HCT116 (cell line): ENCODE measurements around the gene KPNA4. TPM values are rescaled to one million over a fixed set of nuclear protein-coding genes. Genes with fewer than 3 reads are reported as not detected.

Experiments
- ATAC-seq: fragments of 200-7000 bp; cut with Tn5 transposase; 2 replicates; pipeline ENCODE4 v1.9.1; 2020; ENCODE audit warnings: mild to moderate bottlenecking, moderate library complexity
- BruUV-seq: library from RNA; stranded (reverse); fragments of 400-500 nt; replicated peaks from 2 replicates; lab custom pipeline; 2021; lab: Mats Ljungman, UMichigan
- CTCF ChIA-PET: fragments of 300-600 bp; sonication (Branson Sonifier 250); formaldehyde crosslinking; loops from one replicate; lab custom pipeline; 2021; ENCODE audit warnings: antibody characterized with exemption; lab: Charles Lee
- POLR2A ChIA-PET: fragments of 300-600, 350-600 bp; sonication (Branson Sonifier 250); formaldehyde crosslinking; loops from one replicate; lab custom pipeline; 2021; ENCODE audit warnings: antibody characterized with exemption; lab: Charles Lee
- RAD21 ChIA-PET, 2 experiments: fragments of 300-600 bp; sonication (Branson Sonifier 250); formaldehyde crosslinking; loops; one replicate each; lab custom pipeline; 2023; ENCODE audit warnings: low total read pairs in 2 of 2; ENCODE audit not compliant: uncharacterized antibody in 2 of 2, unreplicated experiment in 2 of 2, low non-redundant PET in 1 of 2; lab: Charles Lee
- DNase-seq: peaks from one replicate; pipeline ENCODE4 v3.0.0-alpha.2; 2010; ENCODE audit warnings: low read depth, low spot score
- H2AFZ ChIP-seq: fragments of 200-600 bp; shearing (Covaris generic), sonication (generic); 2 replicates; pipeline ENCODE4 v1.6.1; 2017; ENCODE audit warnings: low read depth, mixed run types, mixed read lengths, antibody characterized with exemption, low read length; ENCODE audit not compliant: poor library complexity, severe bottlenecking
- H3K27ac ChIP-seq: 2 replicates; pipeline ENCODE4 v1.5.1; 2012; ENCODE audit warnings: low read depth, low read length
- H3K27me3 ChIP-seq: fragments of 200-600 bp; sonication (generic); 2 replicates; pipeline ENCODE4 v1.6.1; 2016; ENCODE audit warnings: mixed run types, low read length, mixed read lengths; ENCODE audit not compliant: insufficient read depth
- H3K36me3 ChIP-seq, 2 experiments: fragments of 200-500 bp in 1 of 2; fragments of 200-600 bp in 1 of 2; sonication (Bioruptor generic) in 1 of 2; sonication (generic) in 1 of 2; 2 replicates each; pipeline versions ENCODE4 v1.5.1 to v1.6.1; 2014 to 2016; ENCODE audit warnings: low read length in 2 of 2, inconsistent platforms in 1 of 2, mixed read lengths in 1 of 2, mixed run types in 1 of 2; ENCODE audit not compliant: insufficient read depth in 2 of 2, control insufficient read depth in 1 of 2
- H3K4me1 ChIP-seq, 2 experiments: fragments of 200-600 bp in 1 of 2; sonication (generic) in 1 of 2; 2 replicates each; pipeline versions ENCODE4 v1.5.1 to v1.6.1; 2012 to 2017; ENCODE audit warnings: low read length in 2 of 2, inconsistent platforms in 1 of 2, mild to moderate bottlenecking in 1 of 2, mixed read lengths in 1 of 2, mixed run types in 1 of 2, moderate library complexity in 1 of 2; ENCODE audit not compliant: insufficient read depth in 2 of 2, control insufficient read depth in 1 of 2
- H3K4me2 ChIP-seq: fragments of 200-600 bp; sonication (generic); 2 replicates; pipeline ENCODE4 v1.6.1; 2017; ENCODE audit warnings: mixed run types, low read length, mixed read lengths
- H3K4me3 ChIP-seq, 2 experiments: fragments of 200-600 bp in 1 of 2; sonication (generic) in 1 of 2; replicated peaks in 1 of 2; 2 replicates each; pipeline ENCODE4 v1.5.1; 2011 to 2016; ENCODE audit warnings: low read length in 2 of 2, control low read depth in 1 of 2, low read depth in 1 of 2, mild to moderate bottlenecking in 1 of 2, mixed read lengths in 1 of 2, mixed run types in 1 of 2
- H3K79me2 ChIP-seq: fragments of 200-600 bp; sonication (generic); 2 replicates; pipeline ENCODE4 v1.6.1; 2017; ENCODE audit warnings: mild to moderate bottlenecking, mixed run types, low read length, moderate library complexity, mixed read lengths; ENCODE audit not compliant: insufficient read depth
- H3K9ac ChIP-seq: fragments of 200-600 bp; sonication (generic); 2 replicates; pipeline ENCODE4 v1.6.1; 2016; ENCODE audit warnings: low read length, mixed read lengths
- H3K9me2 ChIP-seq: fragments of 200-600 bp; sonication (generic), shearing (Covaris generic); 2 replicates; pipeline ENCODE4 v1.6.1; 2017; ENCODE audit warnings: mixed run types, mild to moderate bottlenecking, moderate library complexity; ENCODE audit not compliant: insufficient read depth
- H3K9me3 ChIP-seq, 2 experiments: fragments of 200-500 bp in 1 of 2; fragments of 200-600 bp in 1 of 2; sonication (Bioruptor generic) in 1 of 2; sonication (generic) in 1 of 2; 2 replicates each; pipeline ENCODE4 v1.6.1; 2014 to 2017; ENCODE audit warnings: low read length in 2 of 2, mixed read lengths in 2 of 2, inconsistent platforms in 1 of 2, low read depth in 1 of 2, mild to moderate bottlenecking in 1 of 2, mixed run types in 1 of 2, moderate library complexity in 1 of 2; ENCODE audit not compliant: control insufficient read depth in 1 of 2, insufficient read depth in 1 of 2
- H4K20me1 ChIP-seq: fragments of 200-600 bp; sonication (generic), shearing (Covaris generic); 2 replicates; pipeline ENCODE4 v1.6.1; 2017; ENCODE audit warnings: mixed run types, mild to moderate bottlenecking, moderate library complexity; ENCODE audit not compliant: insufficient read depth
- CEBPB ChIP-seq: IDR thresholded peaks from 2 replicates; pipeline ENCODE4 v1.6.1; 2012; ENCODE audit warnings: low read depth
- CTCF ChIP-seq, 3 experiments: fragments of 200-600 bp in 1 of 3; sonication (generic) in 1 of 3; IDR thresholded peaks in 2 of 3; conservative IDR thresholded peaks in 1 of 3; 2 replicates each; pipeline ENCODE4 v1.5.1; 2012 to 2017; ENCODE audit warnings: low read depth in 2 of 3, low read length in 2 of 3, antibody characterized with exemption in 1 of 3, borderline replicate concordance in 1 of 3, control low read depth in 1 of 3, mild to moderate bottlenecking in 1 of 3, mixed read lengths in 1 of 3, mixed run types in 1 of 3, moderate library complexity in 1 of 3; ENCODE audit not compliant: insufficient read depth in 1 of 3
- EGR1 ChIP-seq: IDR thresholded peaks from 2 replicates; pipeline ENCODE4 v1.6.1; 2012; ENCODE audit warnings: low read depth
- ELF1 ChIP-seq: IDR thresholded peaks from 2 replicates; pipeline ENCODE4 v1.6.1; 2012; ENCODE audit warnings: low read depth, borderline replicate concordance
- EZH2phosphoT487 ChIP-seq: fragments of 200-600 bp; IDR thresholded peaks from 2 replicates; pipeline ENCODE4 v1.6.1; 2018; ENCODE audit warnings: antibody characterized with exemption, borderline replicate concordance
- FOSL1 ChIP-seq: IDR thresholded peaks from 2 replicates; pipeline ENCODE4 v1.6.1; 2012; ENCODE audit warnings: low read depth
- JUND ChIP-seq: IDR thresholded peaks from 2 replicates; pipeline ENCODE4 v1.6.1; 2012
- POLR2A ChIP-seq: IDR thresholded peaks from 2 replicates; pipeline ENCODE4 v1.7.0; 2011; ENCODE audit warnings: borderline replicate concordance; ENCODE audit not compliant: insufficient read depth, insufficient read length; ENCODE audit errors: extremely low read depth
- POLR2AphosphoS5 ChIP-seq: IDR thresholded peaks from 2 replicates; pipeline ENCODE4 v1.6.1; 2011; ENCODE audit warnings: mild to moderate bottlenecking, low read depth, low read length, moderate library complexity
- SIN3A ChIP-seq: IDR thresholded peaks from 2 replicates; pipeline ENCODE4 v1.6.1; 2012; ENCODE audit warnings: low read depth
- SRF ChIP-seq: IDR thresholded peaks from 2 replicates; pipeline ENCODE4 v1.6.1; 2012; ENCODE audit warnings: low read depth
- TCF7L2 ChIP-seq: IDR thresholded peaks from 2 replicates; pipeline ENCODE4 v1.7.0; 2011; ENCODE audit warnings: borderline replicate concordance, inconsistent platforms; ENCODE audit not compliant: insufficient read depth, insufficient read length; ENCODE audit errors: extremely low read depth
- YY1 ChIP-seq: IDR thresholded peaks from 2 replicates; pipeline ENCODE4 v1.6.1; 2011; ENCODE audit warnings: low read length, low read depth, moderate library complexity, mild to moderate bottlenecking; ENCODE audit not compliant: insufficient replicate concordance; ENCODE audit errors: extremely low read depth
- intact Hi-C: fragments of 100-400 bp; cut with micrococcal nuclease; formaldehyde crosslinking; loops from 2 replicates; pipeline ENCODE4 v1.10.0; 2022
- total RNA-seq: library from RNA; stranded (reverse); gene quantifications from one replicate; pipeline ENCODE4 v1.2.1, GENCODE V29; 2021; ENCODE audit not compliant: unreplicated experiment
- TF ChIP-seq, protein P1 (sequence below): IDR thresholded peaks from 2 replicates; pipeline ENCODE4 v1.6.1; 2011; ENCODE audit warnings: mild to moderate bottlenecking, low read length, moderate library complexity; ENCODE audit not compliant: insufficient replicate concordance; ENCODE audit errors: extremely low read depth

KPNA4 gene
- total RNA-seq, 1 experiment from 2014 or later, result 43.1 TPM

GRCh38 chr3:160538895-160539294, 26.5 kb downstream of the KPNA4 start:
- H2AFZ ChIP-seq, result no peak overlapping the region
- intact Hi-C loops, result no loop called here
- H3K4me3 ChIP-seq, result no peak overlapping the region
- ATAC-seq, result no peak
- BruUV-seq, result no TSS peak
- CTCF ChIA-PET, result no interaction called here
- peaks cover 32% of the 10 kb centered on the region; the same call in 1 of the 2 replicates for H4K20me1 ChIP-seq
- H3K4me2 ChIP-seq, result no peak overlapping the region
- TF ChIP-seq FOSL1 (no peak), CEBPB (no peak), SRF (no peak), POLR2A (no peak), YY1 (no peak), ELF1 (no peak), EGR1 (no peak), SIN3A (no peak), JUND (no peak), EZH2phosphoT487 (no peak), POLR2AphosphoS5 (no peak), CTCF (IDR thresholded peaks at IDR 0.05 in 2 of 3, conservative IDR thresholded peaks at IDR 0.05 in 1 of 3; ENCODE audit: borderline replicate concordance in 1 of 3, insufficient read depth in 1 of 3, low read depth in 2 of 3, low read length in 2 of 3) (no peak), TCF7L2 (no peak)
- TF ChIP-seq, protein P1, sequence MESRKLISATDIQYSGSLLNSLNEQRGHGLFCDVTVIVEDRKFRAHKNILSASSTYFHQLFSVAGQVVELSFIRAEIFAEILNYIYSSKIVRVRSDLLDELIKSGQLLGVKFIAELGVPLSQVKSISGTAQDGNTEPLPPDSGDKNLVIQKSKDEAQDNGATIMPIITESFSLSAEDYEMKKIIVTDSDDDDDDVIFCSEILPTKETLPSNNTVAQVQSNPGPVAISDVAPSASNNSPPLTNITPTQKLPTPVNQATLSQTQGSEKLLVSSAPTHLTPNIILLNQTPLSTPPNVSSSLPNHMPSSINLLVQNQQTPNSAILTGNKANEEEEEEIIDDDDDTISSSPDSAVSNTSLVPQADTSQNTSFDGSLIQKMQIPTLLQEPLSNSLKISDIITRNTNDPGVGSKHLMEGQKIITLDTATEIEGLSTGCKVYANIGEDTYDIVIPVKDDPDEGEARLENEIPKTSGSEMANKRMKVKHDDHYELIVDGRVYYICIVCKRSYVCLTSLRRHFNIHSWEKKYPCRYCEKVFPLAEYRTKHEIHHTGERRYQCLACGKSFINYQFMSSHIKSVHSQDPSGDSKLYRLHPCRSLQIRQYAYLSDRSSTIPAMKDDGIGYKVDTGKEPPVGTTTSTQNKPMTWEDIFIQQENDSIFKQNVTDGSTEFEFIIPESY, result no peak
- peaks cover 7 to 9% of the 10 kb centered on the region in 2 experiments; a peak in 2 of 4 replicates for H3K36me3 ChIP-seq
- no peak for DNase-seq
- H3K27me3 ChIP-seq, result no peaks in the 10 kb centered on the region
- H3K79me2 ChIP-seq, result peaks cover 89% of the 10 kb centered on the region
- POLR2A ChIA-PET, result no interaction called here
- no peak overlapping the region for H3K9ac ChIP-seq
- no peak overlapping the region for H3K27ac ChIP-seq
- H3K9me3 ChIP-seq, result no peaks in the 10 kb centered on the region
- H3K9me2 ChIP-seq, result no peaks in the 10 kb centered on the region
- RAD21 ChIA-PET, result no interaction called here
- peaks cover 0 to 12% of the 10 kb centered on the region in 2 experiments; a peak in 3 of 4 replicates for H3K4me1 ChIP-seq
